ENCODE data around the gene ZNF423. TPM values are rescaled to one million over a fixed set of nuclear protein-coding genes. Genes with fewer than 3 reads are reported as not detected.

Gene ZNF423
- total and polyA plus RNA-seq, 9 of the 15 experiments (the other 6 are each of a cell fraction or from before 2014, with no cell fraction given) = not detected

- no peak for TF ChIP-seq ZMIZ1 (IDR thresholded peaks at IDR 0.05; ENCODE audit: low read depth in 2 of 2, low read length in 2 of 2)
Measured at GRCh38 chr16:49842972-49843371, 12.9 kb downstream of the ZNF423 start (continued).

GRCh38 chr16:49839017-49839825 lies 16.7 kb downstream of the ZNF423 start:
- CTCF ChIA-PET (ENCODE audit: low intra/inter-chr PET ratio) = no interaction called here
- Histone ChIP-seq H3K36me3 (ENCODE audit: control insufficient read depth, insufficient read depth, low read length) (no peaks in the 10 kb centered on the region), H3K4me3 (no peak overlapping the region), H3K27ac (ENCODE audit: extremely low read depth, low read depth, low read length) (no peak overlapping the region), H3K9ac (ENCODE audit: insufficient read depth in 1 of 2, low read depth in 2 of 2, low read length in 2 of 2) (no peak overlapping the region), H3K79me2 (ENCODE audit: control insufficient read depth, insufficient read depth, low read length) (no peaks in the 10 kb centered on the region), H3K4me2 (ENCODE audit: insufficient read depth, low read length) (no peak overlapping the region), H3K9me1 (ENCODE audit: control insufficient read depth, insufficient read depth, low read length) (no peaks in the 10 kb centered on the region), H4K20me1 (replicated peaks; ENCODE audit: control insufficient read depth, insufficient read depth, low read length) (no peaks in the 10 kb centered on the region), H3K4me1 (replicated peaks in 1 of 2; ENCODE audit: control insufficient read depth in 2 of 2, insufficient read depth in 2 of 2, low read length in 2 of 2) (peaks cover 0 to 5% of the 10 kb centered on the region in 2 experiments; a peak in 2 of 5 replicates), H2AFZ (ENCODE audit: low read depth, low read length) (no peak overlapping the region), H3K27me3 (ENCODE audit: control insufficient read depth in 2 of 2, insufficient read depth in 2 of 2, low read length in 2 of 2) (peaks cover 23 to 46% of the 10 kb centered on the region in 2 experiments), H3K9me3 (replicated peaks; ENCODE audit: control insufficient read depth, insufficient read depth, low read depth, low read length) (no peaks in the 10 kb centered on the region)
- POLR2A ChIA-PET = interaction anchor here (0.7 kb wide), 1 partner anchor 1964 kb away, joined by 3 read pairs; no protein-coding TSS in a partner anchor
- 4% methylated on average over 19 of the region's 26 CpGs for WGBS (ENCODE audit: insufficient coverage, low coverage, missing lambda C conversion rate)
- no peak for DNase-seq (ENCODE audit: extremely low read depth in 1 of 4, low spot score in 3 of 4)
- ATAC-seq = no peak
- in situ Hi-C loops (cut with MboI) = no loop called here
- intact Hi-C loops (cut with micrococcal nuclease) = no loop called here
- BruUV-seq (replicated peaks) = no TSS peak
- no peak for FAIRE-seq
- TF ChIP-seq NFYB (IDR thresholded peaks at IDR 0.05; ENCODE audit: extremely low read depth, insufficient read length) (no peak), XRCC4 (IDR thresholded peaks at IDR 0.05; ENCODE audit: extremely low read depth, insufficient read depth, insufficient read length) (no peak), NFIC (IDR thresholded peaks at IDR 0.05) (no peak), MAFK (IDR thresholded peaks at IDR 0.05; ENCODE audit: low read length) (no peak), POLR2G (IDR thresholded peaks at IDR 0.05; ENCODE audit: low read depth, low read length) (no peak), ZNF124 (CRISPR knock-in tag; IDR thresholded peaks at IDR 0.05) (no peak), ZFP1 (CRISPR knock-in tag; IDR thresholded peaks at IDR 0.05) (no peak), WHSC1 (IDR thresholded peaks at IDR 0.05; ENCODE audit: low read length) (no peak), ZBTB11 (CRISPR knock-in tag; IDR thresholded peaks at IDR 0.05) (no peak), FIP1L1 (IDR thresholded peaks at IDR 0.05; ENCODE audit: low read depth, low read length, poor library complexity, severe bottlenecking) (no peak), ZNF586 (CRISPR knock-in tag; conservative IDR thresholded peaks at IDR 0.05) (no peak), HNRNPK (IDR thresholded peaks at IDR 0.05; ENCODE audit: low read depth, low read length, poor library complexity, severe bottlenecking) (no peak)
